H7 (cell line): ENCODE results near the gene NHERF1. TPM values are rescaled to one million over a fixed set of nuclear protein-coding genes. Genes with fewer than 3 reads are reported as not detected.
A peak's percentile ranks its signal among the peaks of the same experiment; 100 is the strongest.

Experiments
- DNase-seq: peaks from one replicate; pipeline ENCODE4 v3.0.0; 2012
- H3K27me3 ChIP-seq: 2 replicates; pipeline ENCODE4 v1.6.0; 2011; ENCODE audit warnings: mild to moderate bottlenecking, low read length; ENCODE audit not compliant: control insufficient read depth, insufficient read depth
- H3K36me3 ChIP-seq: replicated peaks from 2 replicates; pipeline ENCODE4 v1.5.1; 2011; ENCODE audit warnings: low read length; ENCODE audit not compliant: control insufficient read depth, insufficient read depth
- H3K4me3 ChIP-seq: 2 replicates; pipeline ENCODE4 v1.5.1; 2011; ENCODE audit warnings: low read depth, mild to moderate bottlenecking, control low read depth, low read length, moderate library complexity; ENCODE audit not compliant: insufficient read depth
- total RNA-seq: library from RNA; depleted of rRNA; stranded (reverse); fragments of >200 nt; shearing (Covaris generic); gene quantifications from 2 replicates; pipeline ENCODE4 v1.2.3, GENCODE V29; 2014

Gene NHERF1
- total RNA-seq, 1 experiment from 2014 or later, result 79.1 TPM

GRCh38 chr17:74750327-74751069 lies 2.1 kb downstream of the NHERF1 start:
- Histone ChIP-seq H3K36me3 (peaks cover 3% of the 10 kb centered on the region), H3K27me3 (peaks cover 11% of the 10 kb centered on the region), H3K4me3 (peak overlapping the region; percentile 93)
- no peak for DNase-seq

GRCh38 chr17:74752415-74752814 lies 4.0 kb downstream of the NHERF1 start:
- DNase-seq, result no peak
- Histone ChIP-seq H3K36me3 (peaks cover 3% of the 10 kb centered on the region), H3K27me3 (peaks cover 11% of the 10 kb centered on the region), H3K4me3 (no peak overlapping the region)

GRCh38 chr17:74752822-74753401 lies 4.5 kb downstream of the NHERF1 start:
- Histone ChIP-seq H3K4me3 (no peak overlapping the region), H3K27me3 (peaks cover 11% of the 10 kb centered on the region), H3K36me3 (peaks cover 3% of the 10 kb centered on the region)
- DNase-seq, result no peak

GRCh38 chr17:74754832-74755231 lies 6.4 kb downstream of the NHERF1 start:
- no peak overlapping the region for H3K4me3 ChIP-seq
- H3K36me3 ChIP-seq, result peaks cover 3% of the 10 kb centered on the region
- no peak for DNase-seq
- peaks cover 4% of the 10 kb centered on the region for H3K27me3 ChIP-seq

GRCh38 chr17:74755533-74755932 lies 7.1 kb downstream of the NHERF1 start:
- peaks cover 2% of the 10 kb centered on the region for H3K36me3 ChIP-seq
- H3K4me3 ChIP-seq, result no peak overlapping the region
- DNase-seq, result no peak
- no peaks in the 10 kb centered on the region for H3K27me3 ChIP-seq

- no peak for DNase-seq
- H3K27me3 ChIP-seq, result no peaks in the 10 kb centered on the region
- H3K36me3 ChIP-seq, result no peaks in the 10 kb centered on the region; the same call in 1 of the 2 replicates
- H3K4me3 ChIP-seq, result no peak overlapping the region
Measured at GRCh38 chr17:74756891-74757290, 8.5 kb downstream of the NHERF1 start.

GRCh38 chr17:74757502-74757901 lies 9.1 kb downstream of the NHERF1 start:
- H3K4me3 ChIP-seq, result no peak overlapping the region
- no peaks in the 10 kb centered on the region; the same call in 1 of the 2 replicates for H3K36me3 ChIP-seq
- DNase-seq, result no peak
- no peaks in the 10 kb centered on the region for H3K27me3 ChIP-seq

GRCh38 chr17:74757931-74758847 lies 9.8 kb downstream of the NHERF1 start:
- Histone ChIP-seq H3K27me3 (no peaks in the 10 kb centered on the region), H3K4me3 (no peak overlapping the region), H3K36me3 (no peaks in the 10 kb centered on the region; the same call in 1 of the 2 replicates)
- DNase-seq, result peak; percentile 67

- DNase-seq, result peak; percentile 71
- Histone ChIP-seq H3K27me3 (no peaks in the 10 kb centered on the region), H3K4me3 (no peak overlapping the region), H3K36me3 (no peaks in the 10 kb centered on the region; the same call in 1 of the 2 replicates)
Measured at GRCh38 chr17:74758848-74759168, 10.4 kb downstream of the NHERF1 start.

- Histone ChIP-seq H3K36me3 (no peaks in the 10 kb centered on the region; the same call in 1 of the 2 replicates), H3K4me3 (no peak overlapping the region), H3K27me3 (no peaks in the 10 kb centered on the region)
- peak; percentile 64 for DNase-seq
Measured at GRCh38 chr17:74759243-74759801, 10.9 kb downstream of the NHERF1 start.

GRCh38 chr17:74759941-74760340 lies 11.5 kb downstream of the NHERF1 start:
- H3K27me3 ChIP-seq, result no peaks in the 10 kb centered on the region
- H3K36me3 ChIP-seq, result no peaks in the 10 kb centered on the region; the same call in 1 of the 2 replicates
- no peak overlapping the region for H3K4me3 ChIP-seq
- DNase-seq, result peak; percentile 89

- Histone ChIP-seq H3K36me3 (no peaks in the 10 kb centered on the region; the same call in 1 of the 2 replicates), H3K4me3 (no peak overlapping the region), H3K27me3 (no peaks in the 10 kb centered on the region)
- peak; percentile 84 for DNase-seq
Measured at GRCh38 chr17:74760404-74761105, 12.1 kb downstream of the NHERF1 start.

GRCh38 chr17:74761419-74761818 lies 13.0 kb downstream of the NHERF1 start:
- no peak for DNase-seq
- no peaks in the 10 kb centered on the region for H3K27me3 ChIP-seq
- H3K36me3 ChIP-seq, result no peaks in the 10 kb centered on the region; the same call in none of the 2 replicates

GRCh38 chr17:74761931-74762330 lies 13.5 kb downstream of the NHERF1 start:
- DNase-seq, result no peak
- no peak overlapping the region for H3K4me3 ChIP-seq
- H3K27me3 ChIP-seq, result no peaks in the 10 kb centered on the region
- H3K36me3 ChIP-seq, result no peaks in the 10 kb centered on the region; the same call in none of the 2 replicates

More at GRCh38 chr17:74761419-74761818, 13.0 kb downstream of the NHERF1 start:
- H3K4me3 ChIP-seq, result no peak overlapping the region
